Kidney (tissue), 14 donors: ENCODE measurements around the gene POLR1H. TPM values are rescaled to one million over a fixed set of nuclear protein-coding genes. Genes with fewer than 3 reads are reported as not detected.

ENCODE experiments used
- DNase-seq, 5 donors: peaks; one replicate each; pipeline ENCODE4 v3.0.0-alpha.2; 2013 to 2020
- FAIRE-seq: peaks from 2 replicates; lab custom pipeline; 2012; peaks lifted over from hg19 to GRCh38; lab: Jason Lieb, UNC
- H3K27ac ChIP-seq, 2 donors: one replicate each; pipeline ENCODE4 v1.7.0; 2013; ENCODE audit warnings: low read depth in 2 of 2, low read length in 2 of 2, inconsistent platforms in 1 of 2
- H3K27me3 ChIP-seq: one replicate; pipeline ENCODE4 v1.7.1; 2013; ENCODE audit warnings: low read length, inconsistent platforms; ENCODE audit not compliant: control insufficient read depth, insufficient read depth
- H3K36me3 ChIP-seq, 3 donors: one replicate each; pipeline versions ENCODE4 v1.7.0 to v1.7.1; 2013; ENCODE audit warnings: low read length in 3 of 3, control low read depth in 1 of 3, inconsistent platforms in 1 of 3; ENCODE audit not compliant: insufficient read depth in 3 of 3, control insufficient read depth in 2 of 3
- H3K4me1 ChIP-seq, 3 donors: one replicate each; pipeline versions ENCODE4 v1.7.0 to v1.7.1; 2013; ENCODE audit warnings: low read length in 3 of 3, inconsistent platforms in 1 of 3, low read depth in 1 of 3; ENCODE audit not compliant: control insufficient read depth in 2 of 3, insufficient read depth in 2 of 3
- H3K4me3 ChIP-seq, 3 donors: one replicate each; pipeline versions ENCODE4 v1.7.0 to v1.8.1; 2013; ENCODE audit warnings: low read length in 3 of 3, control low read depth in 1 of 3, inconsistent platforms in 1 of 3
- H3K9ac ChIP-seq, 3 donors: one replicate each; pipeline versions ENCODE4 v1.7.0 to v1.7.1; 2013; ENCODE audit warnings: low read length in 3 of 3, control low read depth in 1 of 3, inconsistent platforms in 1 of 3
- H3K9me3 ChIP-seq, 3 donors: one replicate each; pipeline versions ENCODE4 v1.7.0 to v1.7.1; 2013; ENCODE audit warnings: low read length in 3 of 3, control low read depth in 1 of 3, inconsistent platforms in 1 of 3; ENCODE audit not compliant: control insufficient read depth in 2 of 3, insufficient read depth in 1 of 3
- CTCF ChIP-seq: IDR thresholded peaks from 3 replicates; pipeline ENCODE4 v1.5.1; 2012; ENCODE audit warnings: mild to moderate bottlenecking, moderate library complexity, borderline replicate concordance; ENCODE audit not compliant: insufficient read depth; ENCODE audit errors: extremely low read depth
- intact Hi-C: fragments of 100-400 bp; cut with DNase I; formaldehyde crosslinking; loops from one replicate; pipeline ENCODE4 v1.11.1; 2022
- polyA plus RNA-seq: library from polyadenylated mRNA; stranded (reverse); fragments of 350-450 nt; fragmentation: Illumina TruSeq; extraction: RNeasy Lipid Tissue Mini Kit (QIAGEN cat#74804); gene quantifications from one replicate; pipeline ENCODE4 v1.2.3, GENCODE V29; 2014; ENCODE audit warnings: low read depth, low replicate concordance; ENCODE audit not compliant: insufficient read depth
- total RNA-seq: library from RNA; stranded (reverse); fragmentation: NEBNext Ultra II Directional; extraction: Animal tissue kit (Norgen Biotek cat#: 25700); gene quantifications from one replicate; pipeline ENCODE4 v1.2.1, GENCODE V29; 2021
- donor health status: control.
- donor health status: control.
- donor health status: control.
- donor health status: control.
- donor health status: control.
- donor health status: DM: yes; HTN: yes; CAD: no.
- donor health status: Normal renal cell carcinoma (clear cell type).

POLR1H gene
- total and polyA plus RNA-seq, 2 donors from 2014 or later: 23.3 to 52.8 TPM

GRCh38 chr6:30092852-30093543 lies 31.9 kb downstream of the POLR1H start:
- intact Hi-C loops: no loop called here

GRCh38 chr6:30093951-30094661 lies 33.0 kb downstream of the POLR1H start:
- Histone ChIP-seq H3K4me3 (no peak overlapping the region), H3K9me3 (no peaks in the 10 kb centered on the region), H3K4me1 (no peaks in the 10 kb centered on the region), H3K36me3 (no peaks in the 10 kb centered on the region), H3K27me3 (peaks cover 30% of the 10 kb centered on the region), H3K9ac (no peak overlapping the region), H3K27ac (no peak overlapping the region)
- no peak for TF ChIP-seq CTCF
- DNase-seq (no peak), FAIRE-seq (no peak)
- intact Hi-C loops: no loop called here

More at GRCh38 chr6:30092852-30093543, 31.9 kb downstream of the POLR1H start:
- no peak overlapping the region for H3K27ac ChIP-seq
- H3K27me3 ChIP-seq: peaks cover 21% of the 10 kb centered on the region
- TF ChIP-seq CTCF: no peak
- H3K36me3 ChIP-seq: no peaks in the 10 kb centered on the region
- no peaks in the 10 kb centered on the region for H3K9me3 ChIP-seq
- FAIRE-seq: no peak
- no peak overlapping the region for H3K9ac ChIP-seq
- DNase-seq: no peak
- no peak overlapping the region for H3K4me3 ChIP-seq
- no peaks in the 10 kb centered on the region for H3K4me1 ChIP-seq

GRCh38 chr6:30096829-30097228 lies 35.8 kb downstream of the POLR1H start:
- Histone ChIP-seq H3K36me3 (no peaks in the 10 kb centered on the region), H3K27ac (no peak overlapping the region), H3K4me1 (peaks cover 0 to 13% (median 8%) of the 10 kb centered on the region in 3 donors), H3K27me3 (peaks cover 51% of the 10 kb centered on the region), H3K9ac (no peak overlapping the region), H3K4me3 (no peak overlapping the region), H3K9me3 (no peaks in the 10 kb centered on the region)
- no peak for DNase-seq
- TF ChIP-seq CTCF: no peak
- intact Hi-C loops: no loop called here
- FAIRE-seq: no peak
